ENCODE measurements around the gene PRSS16. TPM values are rescaled to one million over a fixed set of nuclear protein-coding genes. Genes with fewer than 3 reads are reported as not detected.

PRSS16 gene
- total RNA-seq, 1 donor, result not detected

DNA sequence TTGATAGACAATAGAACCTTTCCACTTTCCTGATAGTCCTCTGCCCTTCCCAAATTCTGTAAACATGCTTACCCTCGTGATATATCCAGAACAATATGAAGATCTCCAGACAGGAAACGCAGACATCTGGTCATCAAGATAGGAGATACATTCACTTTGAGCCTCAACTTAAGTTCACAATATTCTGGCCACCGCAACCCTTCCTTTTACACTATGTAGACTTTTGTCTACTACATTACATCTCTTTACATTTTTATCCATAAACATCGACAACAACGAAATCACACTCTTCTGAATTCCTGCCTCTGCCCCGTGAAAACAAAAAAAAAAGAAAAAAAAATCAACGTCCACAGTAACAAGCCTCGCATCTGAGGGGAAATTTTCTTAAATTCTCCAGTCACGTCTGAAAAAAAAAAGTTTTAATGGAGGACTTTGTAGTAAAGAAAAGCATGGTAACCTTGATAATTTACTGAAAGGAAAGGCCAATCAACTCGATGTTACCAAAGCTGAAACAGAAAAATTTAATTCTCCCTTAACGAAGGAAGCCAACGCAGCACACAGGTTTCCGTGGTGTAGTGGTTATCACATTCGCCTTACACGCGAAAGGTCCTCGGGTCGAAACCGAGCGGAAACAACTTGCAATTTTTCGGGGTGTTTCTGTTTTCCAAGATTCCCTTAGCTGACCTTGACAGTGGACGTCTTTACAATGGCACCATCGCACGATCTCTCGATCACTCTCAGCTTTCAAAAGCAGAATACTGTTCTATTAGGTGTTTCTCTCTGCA lies 42.8 kb downstream of the PRSS16 start:
- no peaks in the 10 kb centered on the region for H4K20me1 ChIP-seq (ENCODE audit: insufficient read depth, low read length)
- H2AFZ ChIP-seq (ENCODE audit: low read length), result peak overlapping the region; percentile 49
- peaks cover 52% of the 10 kb centered on the region for H3K27me3 ChIP-seq (ENCODE audit: insufficient read depth, low read length)
- H3K79me2 ChIP-seq (ENCODE audit: insufficient read depth, low read length), result no peaks in the 10 kb centered on the region
- peak overlapping the region; percentile 71 for H3K4me2 ChIP-seq (ENCODE audit: insufficient read depth, low read length)
- H3K27ac ChIP-seq (ENCODE audit: low read depth, low read length), result no peak overlapping the region
- H3K4me1 ChIP-seq (ENCODE audit: insufficient read depth, low read length), result peaks cover 14% of the 10 kb centered on the region
- DNase-seq (ENCODE audit: insufficient read length, low spot score, missing footprints), result no peak
- no peaks in the 10 kb centered on the region for H3K36me3 ChIP-seq (ENCODE audit: insufficient read depth, low read length)
- TF ChIP-seq, protein P1, sequence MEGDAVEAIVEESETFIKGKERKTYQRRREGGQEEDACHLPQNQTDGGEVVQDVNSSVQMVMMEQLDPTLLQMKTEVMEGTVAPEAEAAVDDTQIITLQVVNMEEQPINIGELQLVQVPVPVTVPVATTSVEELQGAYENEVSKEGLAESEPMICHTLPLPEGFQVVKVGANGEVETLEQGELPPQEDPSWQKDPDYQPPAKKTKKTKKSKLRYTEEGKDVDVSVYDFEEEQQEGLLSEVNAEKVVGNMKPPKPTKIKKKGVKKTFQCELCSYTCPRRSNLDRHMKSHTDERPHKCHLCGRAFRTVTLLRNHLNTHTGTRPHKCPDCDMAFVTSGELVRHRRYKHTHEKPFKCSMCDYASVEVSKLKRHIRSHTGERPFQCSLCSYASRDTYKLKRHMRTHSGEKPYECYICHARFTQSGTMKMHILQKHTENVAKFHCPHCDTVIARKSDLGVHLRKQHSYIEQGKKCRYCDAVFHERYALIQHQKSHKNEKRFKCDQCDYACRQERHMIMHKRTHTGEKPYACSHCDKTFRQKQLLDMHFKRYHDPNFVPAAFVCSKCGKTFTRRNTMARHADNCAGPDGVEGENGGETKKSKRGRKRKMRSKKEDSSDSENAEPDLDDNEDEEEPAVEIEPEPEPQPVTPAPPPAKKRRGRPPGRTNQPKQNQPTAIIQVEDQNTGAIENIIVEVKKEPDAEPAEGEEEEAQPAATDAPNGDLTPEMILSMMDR (IDR thresholded peaks at IDR 0.05; ENCODE audit: extremely low read depth, low read depth, low read length), result no peak
- H3K4me3 ChIP-seq (ENCODE audit: insufficient read depth, low read length), result peak overlapping the region; percentile 42
- H3K9me3 ChIP-seq (ENCODE audit: low read depth, low read length), result no peaks in the 10 kb centered on the region

DNA sequence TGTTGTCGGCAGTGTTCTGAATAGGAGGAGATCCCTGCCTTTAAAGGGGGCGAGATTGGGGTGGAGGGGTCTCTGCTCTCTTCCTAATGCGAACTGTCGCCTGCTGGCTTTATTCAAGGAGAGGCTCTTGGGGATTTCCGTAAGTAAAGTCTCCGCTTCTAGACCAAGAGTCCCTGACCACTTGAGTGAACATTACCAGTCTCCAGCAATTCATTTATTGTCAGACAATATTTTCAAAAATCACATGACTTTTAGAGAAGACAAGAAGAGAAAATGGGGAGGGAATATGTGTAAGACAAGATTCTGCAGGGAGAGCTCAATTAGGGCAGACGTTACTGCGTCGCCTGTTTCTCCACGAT lies 43.3 kb downstream of the PRSS16 start:
- no peak overlapping the region for H3K27ac ChIP-seq (ENCODE audit: low read depth, low read length)
- no peaks in the 10 kb centered on the region for H4K20me1 ChIP-seq (ENCODE audit: insufficient read depth, low read length)
- H3K4me3 ChIP-seq (ENCODE audit: insufficient read depth, low read length), result peak overlapping the region; percentile 42
- H2AFZ ChIP-seq (ENCODE audit: low read length), result peak overlapping the region; percentile 49
- no peaks in the 10 kb centered on the region for H3K9me3 ChIP-seq (ENCODE audit: low read depth, low read length)
- TF ChIP-seq, protein P1 (IDR thresholded peaks at IDR 0.05; ENCODE audit: extremely low read depth, low read depth, low read length), result no peak
- peaks cover 47% of the 10 kb centered on the region for H3K27me3 ChIP-seq (ENCODE audit: insufficient read depth, low read length)
- H3K36me3 ChIP-seq (ENCODE audit: insufficient read depth, low read length), result no peaks in the 10 kb centered on the region
- peaks cover 17% of the 10 kb centered on the region for H3K4me1 ChIP-seq (ENCODE audit: insufficient read depth, low read length)
- no peaks in the 10 kb centered on the region for H3K79me2 ChIP-seq (ENCODE audit: insufficient read depth, low read length)
- DNase-seq (ENCODE audit: insufficient read length, low spot score, missing footprints), result no peak
- H3K4me2 ChIP-seq (ENCODE audit: insufficient read depth, low read length), result peak overlapping the region; percentile 71

DNA sequence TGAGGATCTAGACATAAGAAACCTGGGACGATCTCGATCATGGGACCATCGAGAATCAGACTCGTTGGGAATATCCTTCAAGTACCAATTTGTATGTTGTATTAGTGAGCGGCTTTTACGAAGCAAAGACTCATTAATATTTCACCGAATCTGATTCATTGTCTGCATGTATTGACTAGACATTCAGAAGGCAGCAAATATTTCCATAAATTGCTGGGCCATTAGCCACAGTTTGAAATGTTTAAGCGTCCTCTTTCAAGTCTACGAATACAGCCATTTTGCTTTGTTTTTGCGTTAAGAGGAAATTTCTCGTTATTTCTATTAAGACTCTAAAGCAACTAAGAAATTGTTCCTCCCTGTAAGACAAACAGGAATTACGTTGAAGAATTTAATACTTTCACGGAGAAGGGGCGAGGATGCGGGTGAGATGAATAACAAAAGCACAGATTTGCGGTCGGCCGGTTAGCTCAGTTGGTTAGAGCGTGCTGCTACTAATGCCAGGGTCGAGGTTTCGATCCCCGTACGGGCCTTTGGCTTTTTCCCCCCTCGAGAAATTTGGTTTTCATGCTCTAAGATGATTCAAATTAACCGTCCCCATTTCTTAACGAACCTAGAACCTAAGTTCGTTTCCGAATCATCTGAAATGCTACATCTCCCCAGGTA lies 46.1 kb downstream of the PRSS16 start:
- no peaks in the 10 kb centered on the region for H3K79me2 ChIP-seq (ENCODE audit: insufficient read depth, low read length)
- DNase-seq (ENCODE audit: insufficient read length, low spot score, missing footprints), result no peak
- no peak overlapping the region for H2AFZ ChIP-seq (ENCODE audit: low read length)
- H3K9me3 ChIP-seq (ENCODE audit: low read depth, low read length), result no peaks in the 10 kb centered on the region
- no peak overlapping the region for H3K4me3 ChIP-seq (ENCODE audit: insufficient read depth, low read length)
- peaks cover 25% of the 10 kb centered on the region for H3K4me1 ChIP-seq (ENCODE audit: insufficient read depth, low read length)
- TF ChIP-seq, protein P1 (IDR thresholded peaks at IDR 0.05; ENCODE audit: extremely low read depth, low read depth, low read length), result no peak
- H4K20me1 ChIP-seq (ENCODE audit: insufficient read depth, low read length), result no peaks in the 10 kb centered on the region
- no peak overlapping the region for H3K27ac ChIP-seq (ENCODE audit: low read depth, low read length)
- H3K36me3 ChIP-seq (ENCODE audit: insufficient read depth, low read length), result no peaks in the 10 kb centered on the region
- H3K27me3 ChIP-seq (ENCODE audit: insufficient read depth, low read length), result peaks cover 32% of the 10 kb centered on the region
- H3K4me2 ChIP-seq (ENCODE audit: insufficient read depth, low read length), result peak overlapping the region; percentile 39

DNA sequence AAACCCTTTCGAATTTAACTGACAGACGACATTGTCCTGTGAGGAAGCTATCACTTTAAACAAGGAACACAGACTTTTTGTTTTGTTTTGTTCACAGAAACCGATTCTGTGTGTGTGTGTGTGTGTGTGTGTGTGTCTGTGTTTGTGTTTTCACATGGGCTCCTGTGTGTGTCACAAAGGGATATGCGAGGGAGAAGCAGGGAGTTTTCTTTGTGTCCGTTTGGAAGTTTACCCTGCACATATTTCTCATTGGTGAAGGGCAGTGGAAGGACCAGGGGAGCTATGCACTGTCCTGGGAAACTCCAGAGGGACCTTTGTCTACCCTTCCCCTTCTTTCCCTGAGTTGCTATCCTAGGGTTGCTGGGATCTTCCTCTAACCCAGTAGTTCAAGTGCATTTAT lies 46.9 kb downstream of the PRSS16 start:
- peaks cover 23% of the 10 kb centered on the region for H3K27me3 ChIP-seq (ENCODE audit: insufficient read depth, low read length)
- no peak for DNase-seq (ENCODE audit: insufficient read length, low spot score, missing footprints)
- H2AFZ ChIP-seq (ENCODE audit: low read length), result no peak overlapping the region
- H4K20me1 ChIP-seq (ENCODE audit: insufficient read depth, low read length), result no peaks in the 10 kb centered on the region
- no peak overlapping the region for H3K4me3 ChIP-seq (ENCODE audit: insufficient read depth, low read length)
- peak overlapping the region; percentile 16 for H3K4me2 ChIP-seq (ENCODE audit: insufficient read depth, low read length)
- H3K79me2 ChIP-seq (ENCODE audit: insufficient read depth, low read length), result no peaks in the 10 kb centered on the region
- no peaks in the 10 kb centered on the region for H3K9me3 ChIP-seq (ENCODE audit: low read depth, low read length)
- TF ChIP-seq, protein P1 (IDR thresholded peaks at IDR 0.05; ENCODE audit: extremely low read depth, low read depth, low read length), result no peak
- H3K27ac ChIP-seq (ENCODE audit: low read depth, low read length), result no peak overlapping the region
- peaks cover 25% of the 10 kb centered on the region for H3K4me1 ChIP-seq (ENCODE audit: insufficient read depth, low read length)
- H3K36me3 ChIP-seq (ENCODE audit: insufficient read depth, low read length), result no peaks in the 10 kb centered on the region

Data from osteoblast (primary cell).